Nephron progenitor cell (in vitro differentiated cells): ENCODE results near the gene STAT3.
"Not testable (repeated sequence)": the region's sequence is repeated elsewhere in the genome, so short reads cannot be mapped to it uniquely, and the experiment has no call there.

Experiments used
- DNase-seq: peaks from one replicate; pipeline ENCODE4 v3.0.0; 2021
- H3K27ac Mint-ChIP-seq: 2 replicates; pipeline ENCODE4 v1.8.0; 2021; ENCODE audit warnings: mild to moderate bottlenecking, moderate library complexity, mixed read lengths
- H3K27me3 Mint-ChIP-seq: 2 replicates; pipeline ENCODE4 v1.8.0; 2021; ENCODE audit warnings: mild to moderate bottlenecking, low read depth, mixed read lengths; ENCODE audit not compliant: poor library complexity
- H3K36me3 Mint-ChIP-seq: 2 replicates; pipeline ENCODE4 v1.8.0; 2021; ENCODE audit warnings: low read depth, mixed read lengths
- H3K4me1 Mint-ChIP-seq: 2 replicates; pipeline ENCODE4 v1.8.0; 2021; ENCODE audit warnings: mixed read lengths
- H3K4me3 Mint-ChIP-seq: 2 replicates; pipeline ENCODE4 v1.8.0; 2021; ENCODE audit warnings: mild to moderate bottlenecking, moderate library complexity, mixed read lengths
- H3K9me3 Mint-ChIP-seq: 2 replicates; pipeline ENCODE4 v1.8.0; 2021; ENCODE audit warnings: mild to moderate bottlenecking, moderate library complexity, mixed read lengths
- CTCF ChIP-seq: fragments of 200-600 bp; sonication (generic); IDR thresholded peaks from 2 replicates; pipeline ENCODE4 v1.5.0; 2021; ENCODE audit warnings: antibody characterized with exemption

The STAT3 gene

GRCh38 chr17:42304187-42305030, 83.8 kb downstream of the STAT3 start:
- Mint-ChIP-seq H3K27ac (no peak overlapping the region), H3K4me3 (no peak overlapping the region), H3K4me1 (peaks cover 50% of the 10 kb centered on the region), H3K36me3 (no peaks in the 10 kb centered on the region), H3K9me3 (no peaks in the 10 kb centered on the region), H3K27me3 (peaks cover 17% of the 10 kb centered on the region)
- no peak for DNase-seq
- no peak for TF ChIP-seq CTCF

- no peak for TF ChIP-seq CTCF
- Mint-ChIP-seq H3K27ac (no peak overlapping the region), H3K9me3 (no peaks in the 10 kb centered on the region), H3K36me3 (no peaks in the 10 kb centered on the region), H3K27me3 (peaks cover 17% of the 10 kb centered on the region), H3K4me3 (no peak overlapping the region), H3K4me1 (peaks cover 43% of the 10 kb centered on the region)
- DNase-seq = no peak
Measured at GRCh38 chr17:42303694-42304093, 84.5 kb downstream of the STAT3 start.

- Mint-ChIP-seq H3K27ac (no peak overlapping the region), H3K4me3 (no peak overlapping the region), H3K27me3 (peaks cover 12% of the 10 kb centered on the region), H3K9me3 (no peaks in the 10 kb centered on the region), H3K4me1 (peaks cover 29% of the 10 kb centered on the region), H3K36me3 (no peaks in the 10 kb centered on the region)
- DNase-seq = no peak
- TF ChIP-seq CTCF = no peak
Measured at GRCh38 chr17:42301022-42301421, 87.2 kb downstream of the STAT3 start.

DNA sequence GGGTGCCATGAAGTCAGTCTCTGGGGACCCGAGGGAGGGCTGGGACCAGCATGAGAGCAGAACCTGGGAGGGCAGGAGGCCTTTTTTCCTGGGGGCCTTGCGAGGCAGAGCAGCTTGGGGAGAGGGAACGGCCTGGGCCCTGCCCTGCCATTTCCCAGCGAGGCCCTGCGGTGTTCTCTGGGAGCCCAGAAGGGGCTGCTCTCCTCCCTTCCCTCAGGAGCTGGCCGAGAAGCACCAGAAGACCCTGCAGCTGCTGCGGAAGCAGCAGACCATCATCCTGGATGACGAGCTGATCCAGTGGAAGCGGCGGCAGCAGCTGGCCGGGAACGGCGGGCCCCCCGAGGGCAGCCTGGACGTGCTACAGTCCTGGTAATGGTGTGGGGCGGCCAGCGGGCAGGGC, 88.3 kb downstream of the STAT3 start:
- H3K4me3 Mint-ChIP-seq, H3K36me3 Mint-ChIP-seq, H3K9me3 Mint-ChIP-seq, H3K27ac Mint-ChIP-seq, DNase-seq: not testable (repeated sequence)
- peaks cover 26% of the 10 kb centered on the region for H3K4me1 Mint-ChIP-seq
- H3K27me3 Mint-ChIP-seq = peaks cover 15% of the 10 kb centered on the region

GRCh38 chr17:42299361-42299760, 88.9 kb downstream of the STAT3 start:
- not testable (repeated sequence) for H3K36me3 Mint-ChIP-seq, H3K9me3 Mint-ChIP-seq, H3K27ac Mint-ChIP-seq, DNase-seq, H3K4me3 Mint-ChIP-seq
- peaks cover 17% of the 10 kb centered on the region for H3K27me3 Mint-ChIP-seq
- H3K4me1 Mint-ChIP-seq = peaks cover 21% of the 10 kb centered on the region

GRCh38 chr17:42297775-42298174, 90.5 kb downstream of the STAT3 start:
- H3K27ac Mint-ChIP-seq, H3K9me3 Mint-ChIP-seq, H3K4me1 Mint-ChIP-seq, H3K36me3 Mint-ChIP-seq, H3K4me3 Mint-ChIP-seq, DNase-seq: not testable (repeated sequence)
- H3K27me3 Mint-ChIP-seq = peaks cover 23% of the 10 kb centered on the region

DNA sequence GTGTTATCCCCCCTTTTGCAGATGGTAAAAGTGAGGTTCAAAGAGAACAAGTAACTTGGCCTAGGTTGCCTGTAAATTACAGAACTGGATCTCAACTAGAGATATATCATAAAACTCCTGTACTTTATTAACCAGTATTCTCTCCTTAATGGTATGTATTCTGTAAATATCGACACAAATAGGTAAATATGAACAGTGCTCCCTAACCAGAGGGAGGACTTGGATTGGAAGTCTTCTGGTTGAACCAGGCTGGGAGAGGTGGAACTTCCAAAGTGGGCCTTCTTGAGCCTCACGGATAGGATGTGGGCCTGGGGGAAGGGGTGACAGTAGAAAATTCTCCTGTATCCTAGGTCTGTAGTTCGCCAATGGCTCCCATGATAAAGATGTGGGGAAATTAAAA, 92.2 kb downstream of the STAT3 start:
- no peak for DNase-seq

More for the DNA sequence above, 92.2 kb downstream of the STAT3 start:
- no peak for TF ChIP-seq CTCF
- Mint-ChIP-seq H3K9me3 (no peaks in the 10 kb centered on the region), H3K27me3 (peaks cover 38% of the 10 kb centered on the region), H3K4me3 (no peak overlapping the region), H3K36me3 (no peaks in the 10 kb centered on the region), H3K4me1 (peaks cover 5% of the 10 kb centered on the region), H3K27ac (no peak overlapping the region)
